ENCODE measurements around the gene PRPSAP1.
A peak's percentile ranks its signal among the peaks of the same experiment; 100 is the strongest.

Gene PRPSAP1, protein sequence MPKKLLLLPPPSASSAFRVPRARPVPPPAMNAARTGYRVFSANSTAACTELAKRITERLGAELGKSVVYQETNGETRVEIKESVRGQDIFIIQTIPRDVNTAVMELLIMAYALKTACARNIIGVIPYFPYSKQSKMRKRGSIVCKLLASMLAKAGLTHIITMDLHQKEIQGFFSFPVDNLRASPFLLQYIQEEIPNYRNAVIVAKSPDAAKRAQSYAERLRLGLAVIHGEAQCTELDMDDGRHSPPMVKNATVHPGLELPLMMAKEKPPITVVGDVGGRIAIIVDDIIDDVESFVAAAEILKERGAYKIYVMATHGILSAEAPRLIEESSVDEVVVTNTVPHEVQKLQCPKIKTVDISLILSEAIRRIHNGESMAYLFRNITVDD

DNA sequence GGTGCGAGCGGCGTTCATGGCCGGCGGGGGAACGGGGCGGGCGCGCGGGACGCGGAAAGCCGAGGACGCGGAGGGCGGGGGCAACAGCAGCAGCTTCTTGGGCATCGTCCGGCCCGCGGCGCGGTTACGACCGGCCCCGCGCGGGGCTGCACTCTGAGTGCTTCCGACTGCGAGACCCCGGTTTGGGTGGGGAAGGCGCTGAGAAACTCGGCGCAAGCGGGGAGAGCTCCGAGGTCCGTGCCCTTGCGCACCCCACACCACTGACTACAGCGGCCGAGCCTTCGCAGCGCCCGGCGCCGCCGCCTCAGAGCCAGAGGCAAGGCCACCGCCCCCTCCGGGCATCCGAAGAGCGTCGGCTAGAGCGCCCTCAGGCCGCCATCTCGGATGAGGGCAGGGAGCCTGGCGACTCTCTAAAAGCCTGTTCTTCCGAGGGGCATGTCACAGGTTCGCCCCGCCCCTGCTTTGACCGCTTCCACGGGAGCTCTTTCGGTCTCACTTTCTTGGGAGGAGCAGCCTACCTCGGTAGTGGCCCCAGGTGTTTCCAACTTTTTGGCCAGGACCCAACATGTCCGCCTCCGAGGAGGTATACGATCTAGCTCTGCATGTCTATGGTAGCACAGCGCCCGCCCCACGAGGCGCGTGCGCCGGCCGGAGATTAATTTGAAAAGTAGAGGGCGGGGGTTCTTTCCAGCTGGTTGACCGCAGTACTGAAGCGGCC is at the start of gene PRPSAP1:
Gene PRPSAP1 (minus strand): TSS at position 318 of the 718 bp plus-strand sequence. CDS start 213 bp downstream, at position 105.
- DNase-seq (ENCODE audit: low read depth in 2 of 2), result peak; percentile 70 to 75

DNA sequence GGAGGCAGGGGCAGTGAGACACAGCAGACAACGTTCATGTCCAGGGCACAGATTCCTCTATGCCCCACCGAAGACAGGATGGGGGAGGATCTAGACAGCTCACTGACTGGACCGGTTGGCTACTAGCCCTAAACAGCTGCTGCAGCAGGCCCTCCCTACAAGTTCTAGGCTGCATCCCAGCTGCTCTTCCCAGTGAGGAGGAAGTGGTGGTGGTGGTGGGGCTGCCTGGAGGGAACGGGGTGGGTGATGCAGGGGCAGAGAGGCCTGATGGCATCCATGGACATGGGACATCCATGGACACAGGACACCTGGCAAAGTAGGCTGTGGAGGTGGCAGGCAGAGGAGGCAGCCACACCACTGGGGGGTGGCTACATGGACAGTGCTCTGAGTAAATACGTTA is 49.0 kb upstream of the PRPSAP1 start:
- no peak for DNase-seq (ENCODE audit: low read depth in 2 of 2)

DNA sequence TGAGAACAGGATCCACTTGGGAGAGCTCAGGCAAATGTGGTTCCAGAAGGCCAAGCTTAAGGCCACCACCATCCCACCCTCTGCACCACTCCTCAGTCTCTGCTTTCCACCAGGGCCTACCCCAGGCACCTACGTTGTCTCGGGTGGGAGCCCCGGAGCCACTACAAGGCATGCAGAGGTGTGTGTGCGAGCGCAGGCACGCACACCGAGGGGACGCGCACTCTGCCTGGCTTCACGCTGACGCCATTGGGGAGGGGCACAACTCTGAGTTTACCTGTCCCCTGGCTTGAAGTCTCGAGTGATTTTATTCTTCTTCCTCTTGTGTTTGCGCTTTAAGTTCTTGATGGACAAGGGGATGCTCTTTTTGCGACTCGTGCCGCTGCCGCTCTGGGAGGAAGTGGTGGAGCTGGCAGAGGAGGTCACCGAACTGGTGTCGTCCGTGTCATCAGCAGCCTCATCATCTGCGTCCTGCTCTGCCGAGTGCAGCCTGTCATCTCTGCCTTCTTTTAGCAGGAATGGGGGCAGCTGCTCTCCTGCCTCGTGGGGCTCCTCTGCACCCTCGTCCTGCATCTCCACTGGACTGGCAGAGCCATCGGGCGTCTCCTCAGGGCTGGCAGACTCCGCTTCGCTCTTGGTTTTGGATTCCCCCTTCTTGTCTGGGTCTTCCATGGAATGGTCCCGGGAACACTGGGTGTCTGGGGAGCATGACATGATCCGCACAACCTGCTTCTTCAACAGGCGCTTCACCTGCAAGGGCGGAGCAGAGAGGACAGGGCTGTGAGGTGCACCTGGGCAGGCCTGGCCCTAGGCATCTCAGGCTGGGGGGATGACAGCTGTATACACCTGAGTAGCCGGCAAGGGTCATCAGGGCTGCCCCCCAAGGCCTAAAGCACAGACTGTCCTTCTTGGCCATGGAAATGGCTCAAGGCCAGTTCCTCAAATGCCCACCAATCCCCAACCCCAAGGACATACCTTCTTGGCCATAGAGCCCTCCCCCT is 45.8 kb upstream of the PRPSAP1 start:
- no peak for DNase-seq (ENCODE audit: low read depth in 2 of 2)

DNA sequence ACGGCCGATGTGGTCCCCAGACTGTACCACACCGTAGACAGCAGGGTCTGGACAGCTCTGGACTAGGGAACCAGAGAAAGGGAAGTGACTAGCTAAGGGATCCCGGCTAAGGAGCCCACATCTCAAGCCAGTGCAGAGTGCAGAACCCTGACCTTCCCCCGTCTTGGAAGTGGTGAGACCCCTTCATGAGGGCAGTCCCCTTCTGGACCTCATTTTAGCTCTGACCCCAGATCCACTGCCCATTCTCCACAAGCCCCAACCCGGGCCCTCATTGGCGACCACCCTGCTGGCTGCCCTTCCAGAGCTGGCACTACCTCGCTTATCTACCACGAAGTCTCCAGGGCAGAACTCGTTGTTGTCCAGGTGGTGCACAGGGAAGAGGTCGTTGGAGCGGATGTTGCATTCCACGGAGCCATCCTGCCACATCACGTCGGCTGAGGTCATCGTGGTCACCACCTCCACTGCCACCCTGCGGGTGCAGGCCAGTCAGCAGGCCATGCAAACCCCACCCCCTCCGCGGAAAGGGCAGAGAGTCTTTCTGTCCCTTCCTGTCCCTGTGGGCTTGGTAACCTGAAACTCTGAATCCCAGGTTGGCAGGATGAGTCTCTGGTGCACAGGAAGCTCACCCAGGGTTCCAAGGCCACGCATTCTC is 44.9 kb upstream of the PRPSAP1 start:
- no peak for DNase-seq (ENCODE audit: low read depth in 2 of 2)

DNA sequence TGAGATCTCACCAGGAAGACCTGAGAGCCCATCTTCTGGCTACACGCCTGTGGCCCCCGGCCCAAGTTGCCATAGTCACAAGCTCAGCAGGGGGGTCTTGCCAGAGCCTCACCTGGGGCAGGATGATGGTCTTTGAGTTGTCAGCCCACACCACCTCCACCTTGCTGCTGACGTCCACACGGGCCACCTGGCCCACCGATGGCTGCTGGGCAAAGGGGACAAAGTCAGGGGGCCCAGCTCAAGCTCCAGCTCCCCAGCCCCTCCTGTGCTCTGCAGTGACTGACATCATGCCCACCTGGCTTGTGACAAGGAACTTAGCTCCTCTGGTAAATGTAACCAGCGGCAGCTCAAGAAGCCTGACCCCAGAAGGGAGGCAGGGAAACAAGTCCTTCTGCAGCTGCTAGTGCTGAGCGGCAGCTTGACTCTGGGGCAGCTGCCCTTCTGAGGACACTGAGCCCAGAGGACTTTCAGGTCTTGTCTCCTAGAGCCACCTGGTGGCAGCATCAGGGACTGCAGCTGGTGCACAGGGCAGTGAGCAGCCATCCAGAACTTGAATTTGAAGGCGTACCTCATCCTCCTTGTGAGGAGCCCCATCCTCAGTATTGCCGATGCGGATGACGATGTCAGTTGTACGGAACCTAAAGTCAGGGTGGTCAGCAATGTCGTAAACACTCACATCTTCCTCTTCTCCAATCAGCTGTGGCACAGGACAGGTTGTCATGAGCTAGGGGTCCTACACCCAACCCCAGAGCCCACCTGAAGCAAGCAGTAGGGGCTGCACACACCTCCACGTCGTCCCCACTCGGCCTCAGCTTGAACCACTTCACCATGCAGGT is 44.2 kb upstream of the PRPSAP1 start:
- DNase-seq (ENCODE audit: low read depth in 2 of 2), result peak; percentile 67 to 86

DNA sequence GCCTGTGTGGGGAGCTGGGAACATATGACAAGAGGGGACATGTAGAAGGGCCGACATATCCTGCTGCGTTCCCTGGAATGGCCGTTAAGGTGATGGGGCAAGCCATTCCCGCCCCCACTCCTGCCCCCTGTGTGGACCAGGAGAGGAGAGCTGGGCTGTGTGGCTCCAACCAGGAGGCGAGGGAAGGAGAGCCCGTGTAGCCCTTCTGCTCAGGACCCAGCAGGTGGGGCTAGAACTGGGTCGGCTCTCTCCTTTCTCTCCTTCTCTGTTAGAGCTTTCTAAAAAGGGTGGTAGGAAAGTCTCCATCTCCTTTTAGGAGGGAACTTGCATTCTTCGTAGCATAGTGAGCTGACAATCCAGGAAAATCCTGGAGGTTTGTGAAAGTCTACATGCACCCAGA is 43.5 kb upstream of the PRPSAP1 start:
- no peak for DNase-seq (ENCODE audit: low read depth in 2 of 2)

DNA sequence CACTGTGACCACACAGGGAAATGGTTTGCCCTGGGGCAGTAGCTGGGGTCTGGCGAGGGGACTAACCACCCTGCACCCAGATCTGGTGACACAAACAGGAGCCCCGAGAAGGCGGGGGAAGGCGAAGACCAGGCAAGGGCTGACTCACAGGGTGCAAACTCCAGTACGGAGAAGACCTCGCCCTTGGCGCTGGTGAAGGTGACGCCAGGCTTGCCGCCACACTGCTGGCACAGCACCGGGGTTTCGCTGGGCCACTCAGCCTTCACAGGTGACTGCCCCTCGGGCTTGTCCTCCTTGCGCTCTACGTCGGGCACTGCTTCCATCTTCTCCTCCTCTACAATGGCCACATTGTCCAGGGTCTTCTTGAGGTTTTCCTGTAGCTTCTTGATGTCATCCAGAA is 42.3 kb upstream of the PRPSAP1 start:
- DNase-seq (ENCODE audit: low read depth in 2 of 2), result no peak

DNA sequence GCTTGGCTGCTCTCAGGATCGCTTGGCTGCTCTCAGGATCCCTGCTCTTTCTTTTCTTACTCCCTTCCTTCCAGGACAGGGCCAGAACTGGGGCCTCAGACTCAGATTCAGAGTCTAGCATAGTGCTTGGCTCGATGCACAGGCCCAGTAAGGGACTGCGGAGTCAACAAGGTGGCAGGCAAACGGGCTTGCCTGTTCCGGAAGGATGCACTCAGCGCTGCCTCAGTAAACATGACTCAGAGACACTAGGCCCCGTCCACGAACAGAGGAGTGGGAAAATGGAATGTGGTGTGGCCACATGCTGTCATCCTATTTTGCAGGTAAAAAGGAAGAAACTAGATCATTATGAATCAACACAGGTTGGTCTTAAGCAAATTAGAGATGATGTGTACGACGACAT is 40.5 kb upstream of the PRPSAP1 start:
- no peak for DNase-seq (ENCODE audit: low read depth in 2 of 2)

DNA sequence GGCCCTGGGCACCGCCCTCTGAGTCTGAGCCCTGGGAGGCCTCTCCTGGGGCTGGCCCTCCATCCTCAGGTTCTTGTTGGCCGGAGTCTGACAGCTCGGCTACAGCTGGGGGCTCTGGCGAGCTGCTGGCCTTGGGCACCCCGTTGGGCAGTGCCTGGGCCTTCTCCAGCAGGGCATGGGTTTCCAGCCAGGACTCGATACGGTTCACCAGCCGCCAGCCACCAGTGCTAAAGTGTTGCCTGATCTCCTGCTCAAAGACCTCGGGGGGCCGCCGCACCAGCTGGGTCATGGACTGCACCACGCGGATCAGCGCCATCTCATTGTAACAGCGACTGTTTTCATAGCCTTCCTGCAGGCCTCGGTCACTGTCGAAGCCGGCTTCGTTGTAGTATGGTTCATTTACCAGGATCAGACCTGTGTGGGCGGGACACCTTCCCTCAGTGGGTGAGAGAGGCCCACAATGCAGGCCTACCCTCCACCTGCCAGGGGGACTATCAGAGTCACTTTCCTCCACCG is 37.5 kb upstream of the PRPSAP1 start:
- no peak for DNase-seq (ENCODE audit: low read depth in 2 of 2)

DNA sequence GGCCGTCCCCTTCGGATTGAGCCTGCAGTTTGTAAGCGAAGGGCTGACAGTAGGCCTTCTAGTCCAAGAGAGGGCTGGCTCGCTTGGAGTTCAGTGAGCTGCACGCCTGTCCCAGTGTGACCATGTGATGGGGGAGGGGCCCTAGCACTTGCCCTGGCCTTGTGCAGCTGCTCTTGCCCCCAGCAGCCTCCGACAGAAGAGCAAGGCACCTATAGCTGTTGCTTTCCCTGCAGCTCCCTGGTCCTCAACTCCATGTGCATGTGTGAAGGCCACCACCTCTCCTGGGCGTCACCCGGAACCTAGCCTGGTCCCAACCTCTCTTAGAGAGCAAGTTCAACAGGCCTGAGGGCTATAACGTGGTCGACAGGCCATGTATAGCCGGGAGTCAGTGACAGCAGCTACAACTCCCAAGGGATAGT is 36.3 kb upstream of the PRPSAP1 start:
- DNase-seq (ENCODE audit: low read depth in 2 of 2), result no peak

DNA sequence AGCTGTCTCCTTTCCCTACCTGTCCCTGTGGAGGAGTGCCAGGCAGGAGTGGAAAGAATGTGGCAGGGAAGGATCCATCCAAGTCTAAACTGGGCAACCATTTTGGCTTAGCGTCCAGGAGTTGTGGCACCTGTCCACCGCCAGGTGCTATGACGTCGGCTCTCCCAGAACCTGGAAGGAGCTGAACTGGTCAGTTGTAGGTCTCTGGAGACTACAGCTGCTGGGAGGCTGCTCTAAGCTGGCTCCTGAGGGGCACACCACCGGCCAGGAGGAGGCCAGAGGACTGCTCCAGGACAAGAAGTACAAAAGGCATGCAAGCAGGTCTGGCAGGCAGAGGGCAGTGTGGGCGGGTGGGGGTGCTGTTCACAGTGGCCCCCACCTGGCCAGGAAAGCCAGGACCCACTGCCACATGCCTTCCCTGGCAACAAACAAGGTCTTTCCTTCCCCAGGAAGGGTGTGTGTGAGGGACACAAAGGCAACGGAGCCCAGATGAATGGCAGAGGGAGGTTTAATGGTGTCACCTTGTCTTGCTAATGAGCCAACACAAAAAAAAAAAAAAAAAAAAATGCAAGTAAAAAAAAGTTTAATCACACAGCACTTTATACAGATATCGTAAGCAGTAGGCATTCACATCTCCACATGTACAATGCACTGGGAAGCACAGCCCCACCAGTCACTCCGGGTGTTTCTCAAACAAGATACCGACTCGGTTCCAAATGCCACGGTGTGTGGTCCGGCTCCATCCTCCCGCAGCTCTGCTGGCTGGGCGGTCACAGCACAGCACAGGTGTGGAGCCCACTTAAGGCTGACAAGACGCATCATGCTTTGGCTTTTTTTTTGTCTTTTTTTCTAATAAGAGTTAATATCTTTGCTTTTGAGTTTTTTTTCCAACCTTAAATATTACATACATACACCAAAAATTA is 35.5 kb upstream of the PRPSAP1 start:
- no peak for DNase-seq (ENCODE audit: low read depth in 2 of 2)

DNA sequence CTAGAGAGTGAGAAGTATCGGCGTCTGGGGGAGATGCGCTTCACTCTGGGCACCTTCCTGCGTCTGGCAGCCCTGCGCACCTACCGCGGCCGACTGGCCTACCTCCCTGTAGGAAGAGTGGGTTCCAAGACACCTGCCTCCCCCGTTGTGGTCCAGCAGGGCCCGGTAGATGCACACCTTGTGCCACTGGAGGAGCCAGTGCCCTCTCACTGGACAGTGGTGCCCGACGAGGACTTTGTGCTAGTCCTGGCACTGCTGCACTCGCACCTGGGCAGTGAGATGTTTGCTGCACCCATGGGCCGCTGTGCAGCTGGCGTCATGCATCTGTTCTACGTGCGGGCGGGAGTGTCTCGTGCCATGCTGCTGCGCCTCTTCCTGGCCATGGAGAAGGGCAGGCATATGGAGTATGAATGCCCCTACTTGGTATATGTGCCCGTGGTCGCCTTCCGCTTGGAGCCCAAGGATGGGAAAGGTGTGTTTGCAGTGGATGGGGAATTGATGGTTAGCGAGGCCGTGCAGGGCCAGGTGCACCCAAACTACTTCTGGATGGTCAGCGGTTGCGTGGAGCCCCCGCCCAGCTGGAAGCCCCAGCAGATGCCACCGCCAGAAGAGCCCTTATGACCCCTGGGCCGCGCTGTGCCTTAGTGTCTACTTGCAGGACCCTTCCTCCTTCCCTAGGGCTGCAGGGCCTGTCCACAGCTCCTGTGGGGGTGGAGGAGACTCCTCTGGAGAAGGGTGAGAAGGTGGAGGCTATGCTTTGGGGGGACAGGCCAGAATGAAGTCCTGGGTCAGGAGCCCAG is 33.5 kb upstream of the PRPSAP1 start:
- no peak for DNase-seq (ENCODE audit: low read depth in 2 of 2)

DNA sequence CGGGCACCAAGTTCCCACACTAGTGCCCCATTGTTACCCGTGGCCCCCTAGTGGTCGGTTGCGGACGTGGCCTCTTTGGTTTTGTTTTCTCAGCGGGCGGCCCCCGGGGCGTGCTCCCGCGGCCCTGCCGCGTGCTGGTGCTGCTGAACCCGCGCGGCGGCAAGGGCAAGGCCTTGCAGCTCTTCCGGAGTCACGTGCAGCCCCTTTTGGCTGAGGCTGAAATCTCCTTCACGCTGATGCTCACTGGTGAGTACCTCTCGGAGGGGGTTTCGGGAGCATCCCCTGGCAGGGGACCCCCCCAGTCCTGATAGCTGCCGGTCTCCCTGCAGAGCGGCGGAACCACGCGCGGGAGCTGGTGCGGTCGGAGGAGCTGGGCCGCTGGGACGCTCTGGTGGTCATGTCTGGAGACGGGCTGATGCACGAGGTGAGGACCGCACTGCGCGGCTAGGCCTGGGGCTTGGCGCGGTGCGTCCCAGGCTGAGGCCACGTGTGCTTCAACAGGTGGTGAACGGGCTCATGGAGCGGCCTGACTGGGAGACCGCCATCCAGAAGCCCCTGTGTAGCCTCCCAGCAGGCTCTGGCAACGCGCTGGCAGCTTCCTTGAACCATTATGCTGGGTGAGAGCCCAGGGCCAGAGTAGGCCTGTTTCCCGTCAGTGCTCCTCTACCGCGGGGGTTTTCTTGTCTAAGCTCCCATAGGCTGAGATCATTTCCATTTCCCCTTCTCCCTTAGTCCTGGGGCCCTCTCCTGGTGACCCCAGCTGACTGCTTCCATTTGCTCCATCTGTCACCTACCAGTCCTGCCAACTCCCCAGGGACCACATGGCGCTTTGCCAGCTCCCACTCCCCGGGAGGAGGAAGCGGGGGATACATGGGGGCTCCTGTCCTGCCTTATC is 32.4 kb upstream of the PRPSAP1 start:
- peak; percentile 64 to 86 for DNase-seq (ENCODE audit: low read depth in 2 of 2)

DNA sequence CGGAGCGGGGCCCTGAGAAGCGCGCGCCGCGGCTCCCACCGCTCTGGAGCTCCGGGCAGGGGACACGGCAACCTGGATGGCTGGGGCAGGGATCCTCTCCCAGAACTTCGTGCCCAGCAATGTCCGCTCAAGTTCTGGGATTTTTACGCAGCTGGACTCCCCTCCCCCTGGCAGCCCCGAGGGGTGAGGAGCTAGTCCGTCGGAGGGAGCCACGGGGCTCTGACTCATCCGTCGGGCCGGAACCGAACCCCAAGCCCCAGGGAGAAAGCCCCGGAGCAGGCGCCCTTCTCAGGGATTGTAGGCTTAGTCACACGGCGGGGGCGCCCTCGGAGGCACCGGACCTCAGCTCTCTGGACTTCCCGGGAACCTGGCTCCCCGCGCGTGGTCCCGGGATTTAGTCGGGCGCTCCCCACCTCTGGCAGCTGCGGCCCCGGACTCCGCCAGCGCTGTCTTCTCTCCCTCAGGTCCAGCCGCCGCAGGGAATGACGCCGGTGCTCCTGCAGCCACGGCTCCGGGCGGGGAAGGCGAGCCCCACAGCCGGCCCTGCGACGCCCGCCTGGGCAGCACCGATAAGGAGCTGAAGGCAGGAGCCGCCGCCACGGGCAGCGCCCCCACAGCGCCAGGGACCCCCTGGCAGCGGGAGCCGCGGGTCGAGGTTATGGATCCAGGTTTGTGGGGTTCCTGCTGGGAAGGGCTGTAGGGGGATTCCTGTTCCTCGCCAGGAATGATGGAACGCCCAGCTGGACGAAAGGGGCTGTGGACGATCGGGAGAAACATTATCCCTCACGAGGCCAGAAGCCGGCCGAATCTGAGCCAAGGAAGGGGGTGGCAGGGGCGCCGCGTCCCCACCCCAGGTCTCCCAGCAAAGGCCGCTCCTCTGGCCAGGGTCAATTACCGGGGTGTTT is 31.5 kb upstream of the PRPSAP1 start:
- DNase-seq (ENCODE audit: low read depth in 2 of 2), result peak in 1 of 2 experiments; percentile 26

DNA sequence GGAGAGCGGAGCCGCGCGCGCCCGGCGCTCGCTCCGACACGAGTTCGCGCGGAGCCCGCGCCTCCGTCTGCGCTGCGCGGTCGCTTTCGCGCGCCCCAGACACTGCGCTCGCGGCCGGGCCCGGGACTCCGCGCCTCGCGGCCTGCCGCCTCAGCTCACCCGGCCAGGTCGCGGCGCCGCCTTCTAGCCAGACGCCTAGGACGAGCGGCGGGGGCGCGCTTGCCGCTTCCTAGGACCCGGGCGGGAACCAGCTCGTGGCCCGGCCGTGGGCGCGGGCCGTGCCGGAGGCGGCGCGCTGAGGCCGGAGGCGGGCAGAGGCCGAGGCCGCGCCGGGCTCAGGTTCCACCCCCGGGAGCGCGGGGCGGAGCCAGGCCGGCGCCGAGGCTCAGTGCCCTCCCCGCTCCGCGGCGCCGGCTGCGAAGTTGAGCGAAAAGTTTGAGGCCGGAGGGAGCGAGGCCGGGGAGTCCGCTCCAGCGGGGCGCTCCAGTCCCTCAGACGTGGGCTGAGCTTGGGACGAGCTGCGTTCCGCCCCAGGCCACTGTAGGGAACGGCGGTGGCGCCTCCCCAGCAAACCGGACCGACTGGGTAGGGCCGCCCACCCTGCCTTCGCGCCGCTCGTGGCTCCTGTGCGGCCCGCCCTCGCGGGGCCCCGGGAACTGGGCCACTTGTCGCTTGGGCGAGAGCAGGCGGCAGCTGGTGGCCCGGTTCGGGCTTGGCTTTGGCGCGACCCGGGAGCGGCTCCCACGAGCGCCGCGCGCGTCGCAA is 30.7 kb upstream of the PRPSAP1 start, which contains the start of gene SPHK1:
Gene SPHK1 (plus strand): TSS at position 388 of the 765 bp plus-strand sequence. CDS start 1,036 bp downstream, outside the sequence.
- DNase-seq (ENCODE audit: low read depth in 2 of 2), result peak in 1 of 2 experiments; percentile 64

Data from stimulated activated CD4-positive, alpha-beta T cell treated with anti-CD3 and anti-CD28 coated beads, Interleukin-12 subunit alpha, Interleukin-12 subunit beta, amount 100 ng/mL, for 24 hours (primary cell).